Subcutaneous adipose tissue (tissue), 4 donors: ENCODE results near the gene ANKS1A. TPM values are rescaled to one million over a fixed set of nuclear protein-coding genes. Genes with fewer than 3 reads are reported as not detected.

Source experiments
- CTCF ChIP-seq: fragments of 450-650 bp; IDR thresholded peaks from one replicate; pipeline ENCODE4 v1.5.1; 2016; ENCODE audit warnings: low read depth, mild to moderate bottlenecking, control low read depth, antibody characterized with exemption, moderate library complexity
- total RNA-seq, 4 donors: library from RNA; depleted of rRNA; stranded (reverse); fragments of >200 nt; gene quantifications; one replicate each; pipeline ENCODE4 v1.1.0, GENCODE V29; 2016

The ANKS1A gene
- total RNA-seq, 4 donors from 2014 or later: 11.6 to 31.3 (median 19.2) TPM

- TF ChIP-seq CTCF: no peak
Measured at GRCh38 chr6:34914358-34914757, 25.3 kb downstream of the ANKS1A start.

- TF ChIP-seq CTCF: no peak
Measured at GRCh38 chr6:34916348-34916967, 27.4 kb downstream of the ANKS1A start.

DNA sequence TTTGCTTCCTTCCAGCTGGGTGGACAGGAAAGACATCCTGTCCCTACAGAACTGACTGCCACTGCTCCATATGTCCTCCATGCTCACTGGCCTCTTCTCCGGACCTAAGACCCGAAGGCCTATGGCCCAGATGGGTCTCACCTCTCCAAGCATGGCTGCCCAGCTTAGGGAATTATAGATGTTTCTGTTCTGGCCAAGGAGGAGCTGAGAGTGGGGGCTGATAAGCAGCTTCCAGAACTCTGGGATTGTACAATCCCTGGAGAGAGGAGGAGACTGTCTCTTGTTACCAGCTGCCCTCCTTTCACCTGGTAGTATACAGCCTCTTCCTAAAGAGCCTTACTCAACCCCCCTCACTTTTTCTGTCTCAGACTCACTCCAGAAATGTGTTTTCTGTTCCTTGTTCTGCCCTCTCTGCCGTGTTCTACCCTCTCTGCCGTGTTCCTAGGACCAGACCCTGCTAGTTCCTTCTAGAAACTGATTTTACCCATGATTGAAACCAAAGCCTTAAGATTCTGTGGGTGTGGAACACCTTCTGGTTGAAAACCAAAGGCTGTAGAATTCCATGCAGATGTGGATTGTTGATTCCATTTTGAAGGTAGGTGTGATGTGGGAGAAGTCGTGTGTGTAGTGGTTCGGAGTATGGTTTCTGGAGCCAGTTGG, 28.7 kb downstream of the ANKS1A start:
- no peak for TF ChIP-seq CTCF

GRCh38 chr6:34919651-34920050, 30.6 kb downstream of the ANKS1A start:
- no peak for TF ChIP-seq CTCF

GRCh38 chr6:34920097-34920496, 31.0 kb downstream of the ANKS1A start:
- no peak for TF ChIP-seq CTCF

- TF ChIP-seq CTCF: no peak
Measured at GRCh38 chr6:34922177-34922663, 33.2 kb downstream of the ANKS1A start.

GRCh38 chr6:34924831-34925625, 36.0 kb downstream of the ANKS1A start:
- TF ChIP-seq CTCF: no peak
